ENCODE data around the gene AIG1.
A peak's percentile ranks its signal among the peaks of the same experiment; 100 is the strongest.

AIG1 gene

DNA sequence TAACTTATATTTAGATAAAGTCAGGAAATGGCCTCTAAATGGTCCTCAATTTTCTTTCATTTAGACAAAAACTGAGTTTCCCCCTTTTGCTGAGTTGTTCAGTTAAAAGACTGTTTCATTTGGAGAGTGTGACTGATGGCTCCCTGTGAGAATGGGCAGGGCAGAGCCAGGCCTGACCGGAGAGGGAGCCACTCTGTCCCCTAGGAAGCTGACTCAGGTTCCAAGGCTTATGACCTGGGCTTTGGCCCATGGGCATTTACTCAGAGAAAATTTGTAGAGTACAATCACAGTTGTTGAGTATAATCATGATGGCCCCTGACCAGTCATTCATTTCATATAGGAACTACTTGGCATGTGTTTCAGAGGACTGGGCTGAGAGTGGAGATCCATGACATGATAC is 37.0 kb upstream of the AIG1 start:
- Histone ChIP-seq H3K9me3 (ENCODE audit: insufficient read depth, low read length, severe bottlenecking) (no peaks in the 10 kb centered on the region), H3K79me2 (ENCODE audit: insufficient read depth, low read length) (no peaks in the 10 kb centered on the region), H3K9ac (ENCODE audit: low read depth, low read length) (no peak overlapping the region), H2AFZ (ENCODE audit: low read depth, low read length) (no peak overlapping the region), H3K27me3 (ENCODE audit: insufficient read depth, low read length, poor library complexity) (no peaks in the 10 kb centered on the region), H4K20me1 (ENCODE audit: insufficient read depth, low read length) (no peaks in the 10 kb centered on the region), H3K36me3 (ENCODE audit: insufficient read depth, low read length) (no peaks in the 10 kb centered on the region), H3K4me3 (ENCODE audit: low read depth in 1 of 2, low read length in 2 of 2) (no peak overlapping the region), H3K27ac (ENCODE audit: low read length) (no peak overlapping the region), H3K4me1 (ENCODE audit: insufficient read depth, low read length) (no peaks in the 10 kb centered on the region), H3K4me2 (ENCODE audit: insufficient read depth, low read length) (no peak overlapping the region)
- ATAC-seq (ENCODE audit: insufficient read depth, low read depth) (no peak), DNase-seq (no peak)
- TF ChIP-seq, protein P1, sequence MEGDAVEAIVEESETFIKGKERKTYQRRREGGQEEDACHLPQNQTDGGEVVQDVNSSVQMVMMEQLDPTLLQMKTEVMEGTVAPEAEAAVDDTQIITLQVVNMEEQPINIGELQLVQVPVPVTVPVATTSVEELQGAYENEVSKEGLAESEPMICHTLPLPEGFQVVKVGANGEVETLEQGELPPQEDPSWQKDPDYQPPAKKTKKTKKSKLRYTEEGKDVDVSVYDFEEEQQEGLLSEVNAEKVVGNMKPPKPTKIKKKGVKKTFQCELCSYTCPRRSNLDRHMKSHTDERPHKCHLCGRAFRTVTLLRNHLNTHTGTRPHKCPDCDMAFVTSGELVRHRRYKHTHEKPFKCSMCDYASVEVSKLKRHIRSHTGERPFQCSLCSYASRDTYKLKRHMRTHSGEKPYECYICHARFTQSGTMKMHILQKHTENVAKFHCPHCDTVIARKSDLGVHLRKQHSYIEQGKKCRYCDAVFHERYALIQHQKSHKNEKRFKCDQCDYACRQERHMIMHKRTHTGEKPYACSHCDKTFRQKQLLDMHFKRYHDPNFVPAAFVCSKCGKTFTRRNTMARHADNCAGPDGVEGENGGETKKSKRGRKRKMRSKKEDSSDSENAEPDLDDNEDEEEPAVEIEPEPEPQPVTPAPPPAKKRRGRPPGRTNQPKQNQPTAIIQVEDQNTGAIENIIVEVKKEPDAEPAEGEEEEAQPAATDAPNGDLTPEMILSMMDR (IDR thresholded peaks at IDR 0.05; ENCODE audit: borderline replicate concordance, extremely low read depth, low read length, poor library complexity, severe bottlenecking): no peak
- no peak for TF ChIP-seq EZH2 (IDR thresholded peaks at IDR 0.05; ENCODE audit: borderline replicate concordance, low read depth, low read length, severe bottlenecking)

DNA sequence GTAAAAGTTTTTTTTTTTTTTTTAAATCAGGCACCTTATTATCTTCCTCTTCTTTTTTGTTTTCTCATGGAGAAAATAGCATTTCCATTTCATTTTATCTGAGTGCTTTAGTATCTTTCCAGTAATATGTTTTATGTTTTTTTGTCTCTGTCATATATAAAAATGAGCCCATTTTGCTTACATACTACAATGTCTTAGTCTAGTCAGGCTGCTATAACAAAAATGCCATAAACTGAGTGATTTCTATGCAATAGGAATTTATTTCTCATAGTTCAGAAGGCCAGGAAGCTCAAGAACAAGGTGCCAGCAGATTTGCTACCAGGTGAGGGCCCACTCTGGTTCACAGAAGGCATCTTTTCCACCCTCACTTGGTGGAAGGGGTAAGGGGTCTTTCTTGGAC is 35.7 kb upstream of the AIG1 start:
- TF ChIP-seq, protein P1 (IDR thresholded peaks at IDR 0.05; ENCODE audit: borderline replicate concordance, extremely low read depth, low read length, poor library complexity, severe bottlenecking): no peak
- TF ChIP-seq EZH2 (IDR thresholded peaks at IDR 0.05; ENCODE audit: borderline replicate concordance, low read depth, low read length, severe bottlenecking): no peak
- H3K79me2 ChIP-seq (ENCODE audit: insufficient read depth, low read length): no peaks in the 10 kb centered on the region
- H3K27me3 ChIP-seq (ENCODE audit: insufficient read depth, low read length, poor library complexity): no peaks in the 10 kb centered on the region
- no peak overlapping the region for H3K4me2 ChIP-seq (ENCODE audit: insufficient read depth, low read length)
- H4K20me1 ChIP-seq (ENCODE audit: insufficient read depth, low read length): no peaks in the 10 kb centered on the region
- H3K4me1 ChIP-seq (ENCODE audit: insufficient read depth, low read length): no peaks in the 10 kb centered on the region
- H3K36me3 ChIP-seq (ENCODE audit: insufficient read depth, low read length): no peaks in the 10 kb centered on the region
- no peak overlapping the region for H3K9ac ChIP-seq (ENCODE audit: low read depth, low read length)
- no peak for ATAC-seq (ENCODE audit: insufficient read depth, low read depth)
- H3K27ac ChIP-seq (ENCODE audit: low read length): no peak overlapping the region
- no peak for DNase-seq
- no peak overlapping the region for H2AFZ ChIP-seq (ENCODE audit: low read depth, low read length)
- no peak overlapping the region for H3K4me3 ChIP-seq (ENCODE audit: low read depth in 1 of 2, low read length in 2 of 2)
- H3K9me3 ChIP-seq (ENCODE audit: insufficient read depth, low read length, severe bottlenecking): no peaks in the 10 kb centered on the region

DNA sequence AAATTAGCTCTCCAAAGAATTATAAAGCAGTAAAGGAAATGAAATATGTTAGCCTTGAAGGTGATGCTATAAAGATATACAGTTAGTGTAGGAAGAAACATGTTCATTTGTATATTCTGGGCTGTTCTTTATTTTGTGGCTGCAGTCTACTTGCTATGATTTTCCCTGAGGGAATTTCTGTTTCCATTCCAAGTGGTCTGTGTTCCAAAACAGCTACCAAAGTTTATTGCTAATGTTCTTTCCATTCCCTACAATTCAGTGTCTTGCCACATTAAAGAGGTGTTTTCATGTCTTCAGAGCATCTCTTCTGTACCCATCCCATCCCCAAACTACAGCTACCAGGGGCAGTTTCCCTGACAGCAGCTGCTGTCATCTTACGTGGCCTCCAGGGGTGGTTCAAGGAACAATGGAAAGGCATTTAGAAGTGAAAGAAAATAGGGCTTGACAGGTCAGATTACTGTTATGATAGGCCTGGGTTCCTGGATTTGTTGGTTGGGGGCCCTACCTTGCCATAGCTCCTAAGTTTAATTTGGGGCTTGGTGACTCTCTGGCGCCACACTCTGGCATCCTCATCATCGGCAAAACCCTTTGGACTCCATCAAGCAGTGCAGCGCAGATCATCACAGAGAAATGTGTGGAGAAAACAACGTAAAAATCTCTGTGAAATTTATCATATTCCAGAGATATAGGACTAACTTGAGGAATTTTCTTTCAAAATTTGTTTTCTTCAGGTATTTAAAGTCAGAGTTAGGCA is 33.8 kb upstream of the AIG1 start:
- Histone ChIP-seq H3K4me2 (ENCODE audit: insufficient read depth, low read length) (no peak overlapping the region), H3K79me2 (ENCODE audit: insufficient read depth, low read length) (no peaks in the 10 kb centered on the region), H2AFZ (ENCODE audit: low read depth, low read length) (no peak overlapping the region), H3K27ac (ENCODE audit: low read length) (no peak overlapping the region), H3K36me3 (ENCODE audit: insufficient read depth, low read length) (no peaks in the 10 kb centered on the region), H3K4me1 (ENCODE audit: insufficient read depth, low read length) (no peaks in the 10 kb centered on the region), H3K4me3 (ENCODE audit: low read depth in 1 of 2, low read length in 2 of 2) (no peak overlapping the region), H3K9ac (ENCODE audit: low read depth, low read length) (no peak overlapping the region), H4K20me1 (ENCODE audit: insufficient read depth, low read length) (no peaks in the 10 kb centered on the region), H3K9me3 (ENCODE audit: insufficient read depth, low read length, severe bottlenecking) (no peaks in the 10 kb centered on the region), H3K27me3 (ENCODE audit: insufficient read depth, low read length, poor library complexity) (no peaks in the 10 kb centered on the region)
- ATAC-seq (ENCODE audit: insufficient read depth, low read depth): peak; percentile 83
- TF ChIP-seq EZH2 (IDR thresholded peaks at IDR 0.05; ENCODE audit: borderline replicate concordance, low read depth, low read length, severe bottlenecking): no peak
- TF ChIP-seq, protein P1 (IDR thresholded peaks at IDR 0.05; ENCODE audit: borderline replicate concordance, extremely low read depth, low read length, poor library complexity, severe bottlenecking): peak; percentile 76
- peak; percentile 53 for DNase-seq
